HG03442 (cell line): Measurements from ENCODE around the gene SLC30A7.

Source experiments
- ATAC-seq: cut with Tn5 transposase; IDR thresholded peaks from one replicate; pipeline ENCODE4 v1.9.1; 2021; ENCODE audit warnings: mild to moderate bottlenecking, moderate library complexity; ENCODE audit not compliant: unreplicated experiment

The SLC30A7 gene

GRCh38 chr1:100971021-100971420 is 75.1 kb downstream of the SLC30A7 start:
- no peak for ATAC-seq

- no peak for ATAC-seq
Measured at GRCh38 chr1:100972185-100972584, 76.3 kb downstream of the SLC30A7 start.

GRCh38 chr1:100976936-100977335 is 81.0 kb downstream of the SLC30A7 start:
- ATAC-seq = no peak

- ATAC-seq = no peak
Measured at GRCh38 chr1:100979631-100980030, 83.7 kb downstream of the SLC30A7 start.

GRCh38 chr1:100982793-100983192 is 86.9 kb downstream of the SLC30A7 start:
- no peak for ATAC-seq

- no peak for ATAC-seq
Measured at GRCh38 chr1:100988121-100988520, 92.2 kb downstream of the SLC30A7 start.

- no peak for ATAC-seq
Measured at GRCh38 chr1:100989306-100990077, 93.6 kb downstream of the SLC30A7 start.

- ATAC-seq = no peak
Measured at GRCh38 chr1:100995198-100995988, 99.5 kb downstream of the SLC30A7 start.

GRCh38 chr1:100998426-100998825 is 102.5 kb downstream of the SLC30A7 start:
- ATAC-seq = no peak

- no peak for ATAC-seq
Measured at GRCh38 chr1:101000131-101000873, 104.4 kb downstream of the SLC30A7 start.

GRCh38 chr1:101002551-101002950 is 106.7 kb downstream of the SLC30A7 start:
- ATAC-seq = peak; percentile 52

- peak; percentile 7 for ATAC-seq
Measured at GRCh38 chr1:101003012-101003650, 107.2 kb downstream of the SLC30A7 start.

- ATAC-seq = peak; percentile 46
Measured at GRCh38 chr1:101004061-101004460, 108.2 kb downstream of the SLC30A7 start.

- ATAC-seq = no peak
Measured at GRCh38 chr1:101004670-101005069, 108.8 kb downstream of the SLC30A7 start.

- no peak for ATAC-seq
Measured at GRCh38 chr1:101005183-101005582, 109.3 kb downstream of the SLC30A7 start.

- no peak for ATAC-seq
Measured at GRCh38 chr1:101005871-101006270, 110.0 kb downstream of the SLC30A7 start.

- no peak for ATAC-seq
Measured at GRCh38 chr1:101006553-101006952, 110.7 kb downstream of the SLC30A7 start.

GRCh38 chr1:101008229-101008834 is 112.4 kb downstream of the SLC30A7 start:
- no peak for ATAC-seq

- no peak for ATAC-seq
Measured at GRCh38 chr1:101013776-101014175, 117.9 kb downstream of the SLC30A7 start.

- ATAC-seq = no peak
Measured at GRCh38 chr1:101017448-101017847, 121.6 kb downstream of the SLC30A7 start.

GRCh38 chr1:101022294-101022693 is 126.4 kb downstream of the SLC30A7 start:
- ATAC-seq = no peak
